ENCODE results near the gene FBLN7. TPM values are rescaled to one million over a fixed set of nuclear protein-coding genes. Genes with fewer than 3 reads are reported as not detected.

FBLN7 gene
- polyA plus RNA-seq, 1 experiment = 3.7 TPM

DNA sequence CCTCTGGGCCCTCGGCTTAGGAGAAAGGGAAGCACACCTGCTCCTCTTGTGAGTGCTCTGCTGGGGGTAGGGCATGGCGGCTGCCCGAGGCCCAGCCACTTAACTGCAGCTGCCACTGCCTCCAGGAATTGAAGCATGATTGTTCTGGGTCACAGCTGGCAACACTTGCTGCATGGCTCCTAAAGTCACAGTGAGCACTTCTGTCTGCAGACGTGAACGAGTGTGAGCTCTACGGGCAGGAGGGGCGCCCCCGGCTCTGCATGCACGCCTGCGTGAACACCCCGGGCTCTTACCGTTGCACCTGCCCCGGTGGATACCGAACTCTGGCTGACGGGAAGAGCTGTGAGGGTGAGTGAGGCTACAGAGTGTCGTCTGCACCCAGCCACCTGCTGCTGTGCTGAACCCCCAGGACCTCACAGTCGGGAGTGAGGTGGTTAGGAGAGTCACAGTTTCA is 44.4 kb downstream of the FBLN7 start:
- no peaks in the 10 kb centered on the region for H3K27me3 ChIP-seq (ENCODE audit: control insufficient read depth, insufficient read depth, low read length)
- POLR2A ChIA-PET = no interaction called here
- no peak for TF ChIP-seq CTCF (IDR thresholded peaks at IDR 0.05; ENCODE audit: insufficient read depth, low read depth, low read length)
- H3K36me3 ChIP-seq (ENCODE audit: control insufficient read depth, insufficient read depth, low read length) = no peaks in the 10 kb centered on the region
- CTCF ChIA-PET = no interaction called here
- no peak for DNase-seq (ENCODE audit: low read depth)
- H3K4me3 ChIP-seq (ENCODE audit: low read depth, low read length) = no peak overlapping the region

DNA sequence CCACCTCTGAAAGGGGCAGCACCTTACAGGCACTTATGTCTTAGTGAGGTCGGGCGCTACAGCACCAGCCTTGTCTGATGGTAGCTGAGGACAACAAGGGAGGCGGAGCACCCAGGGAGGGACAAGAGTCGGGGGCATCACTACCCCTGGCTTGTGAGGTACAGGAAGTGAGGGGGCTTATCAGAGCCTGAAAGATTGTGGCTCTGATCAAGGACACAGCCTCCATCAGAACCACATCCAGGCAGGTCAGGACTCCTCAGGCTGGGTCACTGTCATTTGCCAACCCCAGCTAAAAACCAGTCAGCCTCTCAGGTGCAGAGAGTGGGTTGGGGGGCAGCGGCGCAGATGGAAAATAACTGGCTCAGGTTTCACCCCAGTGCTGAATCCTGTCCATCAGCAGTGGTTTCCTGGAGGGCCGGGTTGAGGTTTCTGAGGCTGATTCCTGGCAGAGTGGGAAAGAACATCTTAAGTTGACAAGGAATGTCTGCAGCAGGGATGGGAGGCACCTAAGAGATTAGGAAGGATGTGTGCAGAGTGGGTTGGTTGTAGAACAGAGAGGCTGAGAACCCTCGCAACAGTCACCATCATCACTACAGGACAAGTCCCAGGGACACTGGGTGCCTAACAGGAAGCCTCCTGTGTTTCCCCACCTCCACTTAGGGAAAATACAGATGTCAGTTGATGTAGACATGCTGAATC is 45.3 kb downstream of the FBLN7 start:
- no peaks in the 10 kb centered on the region for H3K27me3 ChIP-seq (ENCODE audit: control insufficient read depth, insufficient read depth, low read length)

DNA sequence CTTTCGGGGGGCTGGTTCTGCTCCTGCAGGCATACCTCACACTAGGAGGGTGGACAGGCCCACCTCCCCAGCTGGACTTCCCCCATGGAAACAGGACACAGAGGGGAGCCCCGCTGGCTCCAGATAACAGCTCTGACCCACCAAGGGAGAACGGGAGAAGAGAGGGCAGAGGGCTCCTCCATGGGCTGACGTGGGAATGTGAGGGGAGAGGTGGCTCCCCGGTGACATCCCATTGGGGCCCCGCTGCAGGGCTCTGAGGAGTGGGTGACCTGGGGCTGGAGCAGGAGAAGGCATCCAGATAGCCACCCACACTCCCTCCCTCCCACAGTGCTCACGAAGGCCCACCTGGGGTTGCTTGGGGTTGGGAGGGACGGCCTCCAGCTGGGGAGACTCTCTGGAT is 45.9 kb downstream of the FBLN7 start:
- ChIA-PET CTCF (interaction anchor here (1.2 kb wide), 1 partner anchor 10 kb away, joined by 4 read pairs; no protein-coding TSS in a partner anchor), POLR2A (no interaction called here)
- no peaks in the 10 kb centered on the region for H3K36me3 ChIP-seq (ENCODE audit: control insufficient read depth, insufficient read depth, low read length)
- no peak for DNase-seq (ENCODE audit: low read depth)
- TF ChIP-seq CTCF (IDR thresholded peaks at IDR 0.05; ENCODE audit: insufficient read depth, low read depth, low read length) = no peak
- H3K4me3 ChIP-seq (ENCODE audit: low read depth, low read length) = no peak overlapping the region
- no peaks in the 10 kb centered on the region for H3K27me3 ChIP-seq (ENCODE audit: control insufficient read depth, insufficient read depth, low read length)

More for the DNA sequence above, 45.3 kb downstream of the FBLN7 start:
- Histone ChIP-seq H3K4me3 (ENCODE audit: low read depth, low read length) (no peak overlapping the region), H3K36me3 (ENCODE audit: control insufficient read depth, insufficient read depth, low read length) (no peaks in the 10 kb centered on the region)
- no peak for DNase-seq (ENCODE audit: low read depth)
- ChIA-PET POLR2A (no interaction called here), CTCF (interaction anchor here (1.2 kb wide), 1 partner anchor 10 kb away, joined by 4 read pairs; no protein-coding TSS in a partner anchor)
- no peak for TF ChIP-seq CTCF (IDR thresholded peaks at IDR 0.05; ENCODE audit: insufficient read depth, low read depth, low read length)

- no peaks in the 10 kb centered on the region for H3K27me3 ChIP-seq (ENCODE audit: control insufficient read depth, insufficient read depth, low read length)
- POLR2A ChIA-PET = no interaction called here
- no peaks in the 10 kb centered on the region for H3K36me3 ChIP-seq (ENCODE audit: control insufficient read depth, insufficient read depth, low read length)
- CTCF ChIA-PET = interaction anchor here (0.6 kb wide), 1 partner anchor 21 kb away, joined by 3 read pairs; no protein-coding TSS in a partner anchor
- no peak overlapping the region for H3K4me3 ChIP-seq (ENCODE audit: low read depth, low read length)
- DNase-seq (ENCODE audit: low read depth) = no peak
- no peak for TF ChIP-seq CTCF (IDR thresholded peaks at IDR 0.05; ENCODE audit: insufficient read depth, low read depth, low read length)
Measured at GRCh38 chr2:112185131-112185530, 46.9 kb downstream of the FBLN7 start.

DNA sequence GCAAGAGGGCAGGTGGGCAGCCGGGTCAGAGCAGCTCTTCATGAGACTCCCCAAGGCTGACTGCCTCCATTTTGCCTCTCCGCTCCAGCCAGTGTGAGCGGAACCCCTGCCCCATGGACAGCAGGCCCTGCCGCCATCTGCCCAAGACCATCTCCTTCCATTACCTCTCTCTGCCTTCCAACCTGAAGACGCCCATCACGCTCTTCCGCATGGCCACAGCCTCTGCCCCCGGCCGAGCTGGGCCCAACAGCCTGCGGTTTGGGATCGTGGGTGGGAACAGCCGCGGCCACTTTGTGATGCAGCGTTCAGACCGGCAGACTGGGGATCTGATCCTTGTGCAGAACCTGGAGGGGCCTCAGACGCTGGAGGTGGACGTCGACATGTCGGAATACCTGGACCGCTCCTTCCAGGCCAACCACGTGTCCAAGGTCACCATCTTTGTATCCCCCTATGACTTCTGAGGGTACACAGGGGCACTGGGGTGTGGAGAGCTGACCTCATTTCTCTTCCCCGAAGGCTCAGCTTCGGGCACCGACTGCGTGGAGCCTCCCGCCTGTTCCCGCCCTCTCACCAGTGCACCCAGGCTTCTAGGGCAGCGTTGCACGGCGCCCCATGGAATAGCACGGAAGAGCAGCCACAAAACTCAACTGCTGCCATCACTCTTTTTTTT is 49.0 kb downstream of the FBLN7 start:
- no peak overlapping the region for H3K4me3 ChIP-seq (ENCODE audit: low read depth, low read length)
- POLR2A ChIA-PET = no interaction called here
- no peak for DNase-seq (ENCODE audit: low read depth)
- no peak for TF ChIP-seq CTCF (IDR thresholded peaks at IDR 0.05; ENCODE audit: insufficient read depth, low read depth, low read length)
- no peaks in the 10 kb centered on the region for H3K36me3 ChIP-seq (ENCODE audit: control insufficient read depth, insufficient read depth, low read length)
- CTCF ChIA-PET = no interaction called here
- H3K27me3 ChIP-seq (ENCODE audit: control insufficient read depth, insufficient read depth, low read length) = no peaks in the 10 kb centered on the region
